ENCODE measurements around the gene PIGV. TPM values are rescaled to one million over a fixed set of nuclear protein-coding genes. Genes with fewer than 3 reads are reported as not detected.

PIGV gene
- total RNA-seq, 1 experiment from 2014 or later: 14.5 TPM

GRCh38 chr1:26772687-26773086, 15.1 kb upstream of the PIGV start:
- DNase-seq (ENCODE audit: low spot score): no peak

- no peak for DNase-seq (ENCODE audit: low spot score)
Observed at GRCh38 chr1:26774462-26774861, 13.3 kb upstream of the PIGV start.

DNA sequence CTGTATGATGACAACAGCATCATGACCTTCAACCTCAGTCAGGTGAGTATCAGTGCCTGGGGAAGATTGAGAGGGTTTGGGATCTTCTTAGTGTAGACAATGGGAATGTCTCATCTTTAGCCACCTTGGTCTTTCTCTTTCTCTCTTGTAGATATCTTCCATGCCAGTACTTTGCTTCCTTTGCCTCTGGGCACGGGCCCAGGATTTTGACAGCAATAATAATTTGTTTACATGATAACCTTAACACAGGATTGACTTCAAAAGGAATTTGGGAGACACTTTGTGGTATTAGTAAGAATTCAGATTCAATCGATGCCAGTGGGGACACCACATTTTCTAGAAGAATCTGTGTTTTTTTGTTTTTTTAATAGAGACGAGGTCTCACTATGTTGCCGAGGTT, 12.1 kb upstream of the PIGV start:
- DNase-seq (ENCODE audit: low spot score): no peak

DNA sequence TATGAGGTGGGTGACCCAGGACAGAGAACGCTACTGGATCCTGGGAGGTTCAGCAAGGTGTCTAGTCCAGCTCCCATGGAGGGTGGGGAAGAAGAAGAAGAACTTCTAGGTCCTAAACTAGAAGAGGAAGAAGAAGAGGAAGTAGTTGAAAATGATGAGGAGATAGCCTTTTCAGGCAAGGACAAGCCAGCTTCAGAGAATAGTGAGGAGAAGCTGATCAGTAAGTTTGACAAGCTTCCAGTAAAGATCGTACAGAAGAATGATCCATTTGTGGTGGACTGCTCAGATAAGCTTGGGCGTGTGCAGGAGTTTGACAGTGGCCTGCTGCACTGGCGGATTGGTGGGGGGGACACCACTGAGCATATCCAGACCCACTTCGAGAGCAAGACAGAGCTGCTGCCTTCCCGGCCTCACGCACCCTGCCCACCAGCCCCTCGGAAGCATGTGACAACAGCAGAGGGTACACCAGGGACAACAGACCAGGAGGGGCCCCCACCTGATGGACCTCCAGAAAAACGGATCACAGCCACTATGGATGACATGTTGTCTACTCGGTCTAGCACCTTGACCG, 8.6 kb upstream of the PIGV start:
- no peak for DNase-seq (ENCODE audit: low spot score)

DNA sequence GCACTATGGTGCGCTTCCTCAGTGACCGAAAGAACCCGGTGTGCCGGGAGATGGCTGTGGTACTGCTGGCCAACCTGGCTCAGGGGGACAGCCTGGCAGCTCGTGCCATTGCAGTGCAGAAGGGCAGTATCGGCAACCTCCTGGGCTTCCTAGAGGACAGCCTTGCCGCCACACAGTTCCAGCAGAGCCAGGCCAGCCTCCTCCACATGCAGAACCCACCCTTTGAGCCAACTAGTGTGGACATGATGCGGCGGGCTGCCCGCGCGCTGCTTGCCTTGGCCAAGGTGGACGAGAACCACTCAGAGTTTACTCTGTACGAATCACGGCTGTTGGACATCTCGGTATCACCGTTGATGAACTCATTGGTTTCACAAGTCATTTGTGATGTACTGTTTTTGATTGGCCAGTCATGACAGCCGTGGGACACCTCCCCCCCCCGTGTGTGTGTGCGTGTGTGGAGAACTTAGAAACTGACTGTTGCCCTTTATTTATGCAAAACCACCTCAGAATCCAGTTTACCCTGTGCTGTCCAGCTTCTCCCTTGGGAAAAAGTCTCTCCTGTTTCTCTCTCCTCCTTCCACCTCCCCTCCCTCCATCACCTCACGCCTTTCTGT, 7.3 kb upstream of the PIGV start:
- DNase-seq (ENCODE audit: low spot score): no peak

DNA sequence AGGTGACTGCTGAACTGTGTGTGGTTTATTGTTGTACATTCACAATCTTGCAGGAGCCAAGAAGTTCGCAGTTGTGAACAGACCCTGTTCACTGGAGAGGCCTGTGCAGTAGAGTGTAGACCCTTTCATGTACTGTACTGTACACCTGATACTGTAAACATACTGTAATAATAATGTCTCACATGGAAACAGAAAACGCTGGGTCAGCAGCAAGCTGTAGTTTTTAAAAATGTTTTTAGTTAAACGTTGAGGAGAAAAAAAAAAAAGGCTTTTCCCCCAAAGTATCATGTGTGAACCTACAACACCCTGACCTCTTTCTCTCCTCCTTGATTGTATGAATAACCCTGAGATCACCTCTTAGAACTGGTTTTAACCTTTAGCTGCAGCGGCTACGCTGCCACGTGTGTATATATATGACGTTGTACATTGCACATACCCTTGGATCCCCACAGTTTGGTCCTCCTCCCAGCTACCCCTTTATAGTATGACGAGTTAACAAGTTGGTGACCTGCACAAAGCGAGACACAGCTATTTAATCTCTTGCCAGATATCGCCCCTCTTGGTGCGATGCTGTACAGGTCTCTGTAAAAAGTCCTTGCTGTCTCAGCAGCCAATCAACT, 6.4 kb upstream of the PIGV start:
- DNase-seq (ENCODE audit: low spot score): no peak

DNA sequence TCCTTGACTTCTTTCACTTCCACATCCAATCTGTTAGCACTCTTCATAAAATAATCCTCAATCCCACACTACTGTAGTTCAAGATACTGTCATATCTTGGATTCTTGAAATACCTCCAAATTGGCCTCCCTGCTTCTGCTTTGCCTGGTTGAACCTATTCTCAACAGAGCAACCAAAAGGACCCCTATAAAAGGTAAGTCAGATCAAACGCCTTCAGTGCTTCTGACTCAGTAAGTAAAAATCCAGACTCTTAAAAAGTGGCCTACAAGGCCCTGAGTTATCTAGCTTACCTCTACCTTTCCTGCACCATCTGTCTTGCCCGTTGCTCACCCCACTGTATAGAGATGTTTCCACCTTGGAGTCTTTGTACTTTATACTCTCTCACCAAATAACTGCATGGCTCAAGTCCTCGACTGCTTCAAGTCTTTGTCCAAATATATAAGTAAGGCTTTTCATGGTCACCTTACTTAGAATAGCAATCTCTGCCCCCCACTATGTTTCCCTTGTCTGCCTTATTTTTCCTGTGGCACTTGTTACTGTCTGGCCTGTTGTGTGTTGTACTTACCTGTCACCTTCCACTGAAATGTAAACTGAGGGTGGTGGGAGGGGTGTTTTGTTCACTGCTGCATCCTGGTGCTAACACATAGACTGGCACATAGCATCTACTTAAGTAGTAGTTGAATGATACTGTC, 5.1 kb upstream of the PIGV start:
- no peak for DNase-seq (ENCODE audit: low spot score)

DNA sequence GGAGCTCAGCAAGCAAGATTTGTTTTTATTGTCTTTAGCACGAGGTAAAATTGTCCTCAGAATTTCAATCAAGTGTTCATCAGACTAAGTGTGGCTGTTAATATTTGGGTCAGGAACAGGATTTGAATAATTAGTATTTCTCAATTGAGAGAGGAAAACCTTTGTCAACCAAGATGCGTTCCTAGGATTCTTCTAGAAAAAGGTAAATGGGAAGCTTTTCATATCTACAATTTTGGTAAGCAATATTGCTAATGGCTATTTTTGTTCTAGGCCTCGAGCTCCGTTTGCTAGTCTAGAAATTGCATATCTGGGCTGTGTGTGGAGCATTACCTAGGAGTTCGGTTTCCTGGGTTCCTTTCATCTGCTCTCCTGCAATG, 4.1 kb upstream of the PIGV start:
- no peak for DNase-seq (ENCODE audit: low spot score)

DNA sequence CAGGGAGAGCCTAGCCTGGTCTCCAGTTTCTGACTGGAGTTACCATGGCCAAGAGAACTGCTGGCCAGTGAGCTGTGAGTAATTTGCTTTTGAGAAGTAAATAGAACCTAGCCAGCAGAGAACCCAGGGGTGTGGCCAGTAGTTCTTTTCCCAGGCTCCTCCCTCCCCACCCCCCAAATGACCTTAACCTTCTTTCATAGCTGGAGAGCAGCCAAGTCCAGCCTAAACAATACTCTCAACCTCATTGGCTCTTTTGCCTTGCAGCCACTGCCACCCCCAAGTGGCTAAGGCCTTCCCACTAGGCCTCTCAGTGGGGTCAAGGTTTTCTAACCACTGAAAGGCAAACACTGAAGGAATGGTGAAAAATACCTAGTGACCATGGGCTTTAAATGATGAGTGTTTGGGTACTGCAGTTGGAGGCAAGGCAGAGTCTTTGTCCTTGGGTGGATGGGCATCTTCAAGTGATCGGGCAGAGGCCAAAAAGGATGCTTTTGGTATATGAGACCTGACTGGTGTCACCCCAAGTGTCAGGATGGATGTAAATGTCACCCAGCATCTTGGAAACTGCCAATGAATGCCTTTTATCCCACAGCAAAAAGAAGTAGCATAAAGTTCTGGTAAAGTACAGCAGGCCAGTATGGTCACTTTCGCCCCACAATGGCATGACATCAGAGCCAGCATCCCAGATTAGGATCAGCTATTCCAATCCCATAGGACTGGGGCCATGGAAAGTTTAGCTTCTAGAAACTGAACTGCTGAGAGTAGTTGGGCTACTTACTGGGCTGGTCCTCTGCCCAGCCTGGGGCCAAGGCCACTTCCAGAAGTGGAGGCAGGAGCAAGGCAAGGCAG, 3.5 kb upstream of the PIGV start:
- peak; percentile 44 for DNase-seq (ENCODE audit: low spot score)

DNA sequence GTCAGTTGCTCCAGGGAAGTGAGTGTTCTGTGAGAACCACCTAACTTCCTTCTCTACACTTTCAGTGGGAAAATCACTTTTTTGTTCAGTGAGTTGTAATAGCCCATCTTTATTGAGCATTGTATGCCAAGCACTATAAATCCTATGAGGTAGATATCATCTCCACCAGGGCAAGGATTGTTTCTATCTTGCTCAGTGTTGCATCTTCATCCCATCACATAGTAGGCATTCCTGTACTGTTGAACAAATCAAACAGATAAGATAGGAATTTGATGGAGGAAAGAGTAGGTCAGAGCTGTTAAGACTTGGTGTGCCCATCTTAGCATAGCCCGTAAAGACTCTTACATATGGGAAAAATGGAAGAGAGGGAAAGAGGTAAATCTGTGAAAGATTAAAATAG, 2.9 kb upstream of the PIGV start:
- DNase-seq (ENCODE audit: low spot score): no peak

DNA sequence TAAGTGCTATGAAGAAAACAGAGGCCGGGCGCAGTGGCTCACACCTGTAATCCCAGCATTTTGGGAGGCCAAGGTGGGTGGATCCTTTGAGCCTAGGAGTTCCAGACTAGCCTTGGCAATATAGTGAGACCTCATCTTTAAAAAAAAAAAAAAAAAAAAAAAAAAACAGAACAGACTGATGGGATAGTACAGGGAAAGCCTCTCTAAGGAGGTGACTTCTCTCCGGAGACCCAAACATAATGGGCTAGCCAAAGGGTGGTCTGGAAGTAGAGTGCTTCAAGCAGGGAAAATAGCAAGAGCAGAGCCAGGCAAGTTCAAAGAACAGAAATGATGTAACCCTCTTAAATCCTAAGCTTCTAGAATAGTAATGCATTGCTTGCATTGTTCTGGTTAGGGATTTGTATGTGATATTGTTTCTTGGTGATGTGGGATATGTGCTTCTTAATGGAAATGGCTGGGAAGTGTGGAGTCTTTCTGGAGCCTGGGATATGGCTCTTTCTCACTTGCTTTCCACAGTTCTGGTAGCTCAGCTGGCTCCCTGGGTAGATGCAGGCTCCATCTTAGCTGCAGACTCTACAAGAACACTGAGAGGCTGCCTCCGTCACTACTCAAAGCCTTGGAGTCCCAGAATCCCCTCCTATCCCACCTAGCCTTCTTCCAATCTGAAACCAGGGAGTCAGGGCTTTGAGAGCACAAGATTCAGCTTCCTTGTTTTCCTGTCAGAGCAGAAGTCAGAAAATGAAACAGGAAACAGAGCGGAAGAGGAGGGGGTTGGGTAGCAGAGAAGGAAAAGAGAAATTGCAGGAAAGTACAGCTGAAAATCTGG, 1.9 kb upstream of the PIGV start:
- DNase-seq (ENCODE audit: low spot score): no peak

GRCh38 chr1:26786437-26787380, 1.0 kb upstream of the PIGV start:
- DNase-seq (ENCODE audit: low spot score): peak; percentile 42

DNA sequence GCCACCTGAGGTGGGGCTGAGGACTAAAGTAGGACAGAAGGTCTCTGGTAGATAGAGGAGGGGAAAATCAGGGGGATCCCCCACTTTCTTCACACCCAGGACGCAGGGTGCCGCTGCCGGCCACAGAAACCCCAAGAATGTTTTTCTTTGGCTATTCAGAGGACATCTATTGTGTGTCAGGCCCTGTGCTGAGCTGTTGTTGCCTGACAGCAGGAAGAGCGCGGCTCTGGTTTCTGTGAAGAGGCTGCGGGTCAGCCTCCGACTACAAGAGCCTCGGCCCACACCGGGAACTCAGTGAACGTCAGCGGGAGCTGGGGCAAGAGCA, 407 bp upstream of the PIGV start:
- no peak for DNase-seq (ENCODE audit: low spot score)

DNA sequence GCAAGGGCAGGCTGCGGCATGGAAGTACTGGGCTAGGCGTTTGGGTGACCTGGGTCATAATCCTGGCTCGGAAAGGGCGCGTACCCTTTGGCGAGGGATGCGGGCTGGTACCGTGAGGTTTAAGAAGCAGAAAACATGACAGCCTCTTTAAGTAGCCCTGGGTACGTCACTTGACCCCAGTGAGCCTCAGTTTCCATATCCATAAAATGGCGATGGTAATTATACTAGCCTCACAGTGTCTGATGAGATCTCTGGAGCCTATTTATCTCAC, 700 bp downstream of the PIGV start:
- no peak for DNase-seq (ENCODE audit: low spot score)

DNA sequence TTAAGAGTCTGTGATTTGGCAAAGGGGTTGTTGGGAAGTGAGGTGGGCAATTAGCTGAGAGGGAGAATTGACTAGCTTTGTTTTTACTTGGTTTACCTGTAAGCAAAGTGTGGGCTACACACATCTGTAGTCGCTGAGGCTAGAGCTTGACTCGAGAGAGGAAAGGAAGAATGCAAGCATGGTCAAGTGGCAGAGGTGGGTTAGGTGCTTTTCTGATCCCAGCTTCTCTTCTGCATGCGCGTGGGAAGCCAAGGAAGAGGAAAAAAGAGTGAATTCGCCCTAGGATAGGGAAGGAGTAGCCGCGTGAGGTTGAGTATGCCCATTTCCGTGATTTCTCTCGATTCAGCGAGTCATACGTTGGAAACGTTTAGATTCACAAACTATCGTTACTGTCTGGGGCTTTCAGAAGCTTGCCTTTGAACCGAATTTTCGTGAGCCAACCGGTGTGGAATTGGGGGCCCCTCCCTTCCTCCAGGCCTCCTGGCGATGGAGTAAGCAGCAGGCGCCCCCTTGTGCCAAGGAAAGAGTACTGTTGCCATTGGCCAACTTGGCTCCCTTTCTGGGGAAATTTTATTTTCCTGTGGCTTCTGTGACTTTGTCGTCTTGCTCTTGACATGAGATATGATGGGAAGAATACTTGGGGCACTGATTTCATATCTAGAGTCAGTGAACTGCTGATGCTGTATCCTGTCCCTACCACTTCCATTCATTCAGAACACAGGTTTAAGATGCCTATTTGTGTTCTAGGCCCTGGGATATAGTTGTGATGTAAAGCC, 1.3 kb downstream of the PIGV start:
- DNase-seq (ENCODE audit: low spot score): peak; percentile 78

DNA sequence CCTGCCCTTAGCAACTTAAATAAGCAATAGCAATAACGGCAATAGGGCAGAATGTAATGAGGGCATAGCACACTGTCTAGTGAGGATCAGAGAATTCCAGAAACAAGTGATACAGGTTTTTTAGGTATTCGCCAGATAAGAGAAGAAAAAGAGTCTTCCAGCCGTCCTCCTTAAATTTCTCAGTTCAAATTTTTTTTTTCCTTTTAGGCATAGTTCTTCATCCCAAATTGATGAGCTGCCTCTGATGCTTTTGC, 1.8 kb downstream of the PIGV start:
- DNase-seq (ENCODE audit: low spot score): no peak

- DNase-seq (ENCODE audit: low spot score): no peak
Observed at GRCh38 chr1:26789931-26790330, 2.2 kb downstream of the PIGV start.

DNA sequence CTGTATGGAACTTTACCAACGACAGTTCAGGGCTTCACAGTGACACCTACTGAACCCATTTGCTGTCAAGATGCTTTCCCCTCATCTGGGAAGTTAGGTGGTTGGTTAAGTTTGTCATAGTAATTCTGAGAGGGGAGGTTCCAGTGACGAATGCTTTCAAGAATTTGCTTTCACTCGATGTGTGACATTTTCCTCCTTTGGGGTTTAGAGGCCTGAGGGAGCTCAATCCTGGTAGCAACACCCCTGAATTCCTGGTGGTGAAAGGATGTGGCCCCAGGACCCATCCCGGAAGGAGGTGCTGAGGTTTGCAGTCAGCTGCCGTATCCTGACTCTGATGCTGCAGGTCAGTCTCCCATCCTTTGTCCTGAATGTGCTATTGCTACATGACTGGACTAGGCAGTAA, 2.8 kb downstream of the PIGV start:
- no peak for DNase-seq (ENCODE audit: low spot score)

DNA sequence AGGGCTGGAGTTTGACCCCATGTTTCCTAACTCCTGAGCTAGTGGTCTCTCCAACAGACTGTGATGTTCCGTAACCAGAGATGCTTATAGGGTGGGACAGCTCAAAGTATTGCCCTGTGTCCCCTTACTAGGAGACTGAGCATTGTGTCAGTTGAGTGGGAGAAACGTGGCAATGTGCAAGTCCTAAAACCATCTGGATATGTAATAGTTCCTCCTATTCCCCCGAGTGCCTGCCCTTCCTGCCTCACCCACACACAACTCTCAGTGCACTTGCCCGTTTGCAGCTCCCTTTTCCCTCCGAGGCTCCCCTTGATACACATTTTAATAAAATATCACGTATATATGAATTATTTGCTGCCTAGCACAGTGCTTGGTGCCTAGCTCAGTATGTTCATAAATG, 3.4 kb downstream of the PIGV start:
- DNase-seq (ENCODE audit: low spot score): no peak

DNA sequence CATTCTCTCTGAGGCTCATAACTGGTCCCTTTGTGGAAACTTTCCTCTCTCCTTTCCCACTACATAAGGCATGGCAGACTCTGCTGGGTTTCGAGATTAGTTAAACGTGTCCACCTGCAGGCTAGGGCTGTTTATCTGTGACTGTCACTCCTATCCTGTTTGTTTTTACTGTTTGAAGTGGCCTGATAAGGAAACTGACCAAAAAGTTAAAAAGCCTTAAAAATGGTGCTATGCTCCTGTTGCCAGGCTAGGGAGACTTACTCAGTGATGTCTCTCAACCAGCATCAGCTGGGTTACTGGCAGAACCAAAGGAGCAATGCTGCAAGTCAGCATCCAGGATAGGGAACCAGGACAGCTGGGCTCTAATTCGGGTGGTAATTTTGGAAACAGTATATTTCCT, 3.9 kb downstream of the PIGV start:
- DNase-seq (ENCODE audit: low spot score): no peak

All from H4 (cell line).